NCI-H128 (cell line): ENCODE measurements around the gene CREB5.
A peak's percentile ranks its signal among the peaks of the same experiment; 100 is the strongest.

Experiments
- DNase-seq: peaks from one replicate; lab custom pipeline; 2025; ENCODE audit not compliant: unreplicated experiment; lab: John Stamatoyannopoulos, UW

The CREB5 gene

GRCh38 chr7:28840592-28840995, 428.3 kb downstream of the CREB5 start:
- peak; percentile 90 for DNase-seq

- DNase-seq: no peak
Measured at GRCh38 chr7:28841766-28842165, 429.4 kb downstream of the CREB5 start.

DNA sequence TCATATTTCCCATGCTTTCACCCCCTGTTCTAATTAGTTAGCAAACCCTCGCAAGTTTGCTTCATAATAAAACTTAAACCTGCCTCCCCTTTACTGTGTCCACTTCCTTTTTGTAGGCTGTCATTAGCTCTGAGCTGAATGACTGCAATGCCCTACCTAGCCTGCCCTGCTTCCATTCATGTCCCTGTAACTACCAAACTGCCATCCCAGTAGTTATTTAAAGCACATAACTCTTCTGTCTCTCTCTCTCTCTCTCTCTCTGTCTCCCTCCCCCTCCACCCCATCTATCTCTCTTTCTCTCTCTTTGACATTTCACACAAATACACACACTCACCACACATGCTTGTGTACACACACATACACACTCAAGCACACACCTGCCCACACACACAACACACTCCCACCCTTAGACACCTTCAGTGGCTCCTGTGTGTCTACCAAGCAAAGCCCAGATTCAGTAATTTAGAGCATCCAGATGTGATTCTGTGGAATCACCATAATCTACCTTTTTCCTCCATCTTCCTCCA, 430.5 kb downstream of the CREB5 start:
- DNase-seq: no peak

GRCh38 chr7:28845106-28845505, 432.8 kb downstream of the CREB5 start:
- DNase-seq: no peak

DNA sequence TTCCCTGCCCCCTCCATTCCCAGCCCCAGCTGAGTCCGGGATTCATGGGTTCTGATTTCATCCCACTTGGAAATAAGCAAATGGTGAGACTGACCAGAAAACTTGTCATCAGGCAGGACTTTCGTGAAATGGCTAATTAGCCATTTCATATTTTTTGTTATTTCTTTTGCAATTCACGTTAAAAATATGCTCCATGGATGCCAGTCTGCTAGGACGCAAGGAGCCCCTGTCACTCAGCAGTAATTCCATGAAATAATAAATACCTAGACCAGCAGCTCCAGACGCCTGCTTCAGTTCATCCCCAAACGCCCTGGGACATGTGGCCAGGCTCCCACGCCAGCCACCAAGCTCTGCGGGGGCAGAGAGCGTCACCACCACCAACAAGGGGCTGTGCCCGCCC, 434.9 kb downstream of the CREB5 start:
- no peak for DNase-seq

DNA sequence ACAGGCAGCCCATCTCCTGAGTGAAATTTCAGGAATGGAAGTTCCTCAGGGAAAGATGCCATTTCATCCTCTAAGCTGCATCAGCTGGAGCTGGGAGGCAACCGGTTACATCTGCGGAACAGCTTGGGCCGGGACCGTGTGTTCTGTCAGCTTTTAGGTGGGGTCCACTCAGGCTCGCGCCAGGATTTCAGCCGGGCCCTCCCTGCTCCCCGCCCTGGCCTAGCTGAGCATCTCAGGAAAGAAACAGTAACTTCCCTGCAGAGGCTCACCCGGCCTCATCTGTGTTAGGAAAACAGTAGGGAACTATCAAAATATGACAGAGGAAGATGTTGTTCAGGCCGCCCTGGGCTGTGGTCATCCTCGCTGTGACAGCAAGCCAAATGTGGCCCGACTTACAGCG, 435.4 kb downstream of the CREB5 start:
- DNase-seq: no peak

- DNase-seq: no peak
Measured at GRCh38 chr7:28848906-28849305, 436.6 kb downstream of the CREB5 start.

GRCh38 chr7:28850699-28851098, 438.4 kb downstream of the CREB5 start:
- no peak for DNase-seq

GRCh38 chr7:28853150-28853549, 440.8 kb downstream of the CREB5 start:
- no peak for DNase-seq

DNA sequence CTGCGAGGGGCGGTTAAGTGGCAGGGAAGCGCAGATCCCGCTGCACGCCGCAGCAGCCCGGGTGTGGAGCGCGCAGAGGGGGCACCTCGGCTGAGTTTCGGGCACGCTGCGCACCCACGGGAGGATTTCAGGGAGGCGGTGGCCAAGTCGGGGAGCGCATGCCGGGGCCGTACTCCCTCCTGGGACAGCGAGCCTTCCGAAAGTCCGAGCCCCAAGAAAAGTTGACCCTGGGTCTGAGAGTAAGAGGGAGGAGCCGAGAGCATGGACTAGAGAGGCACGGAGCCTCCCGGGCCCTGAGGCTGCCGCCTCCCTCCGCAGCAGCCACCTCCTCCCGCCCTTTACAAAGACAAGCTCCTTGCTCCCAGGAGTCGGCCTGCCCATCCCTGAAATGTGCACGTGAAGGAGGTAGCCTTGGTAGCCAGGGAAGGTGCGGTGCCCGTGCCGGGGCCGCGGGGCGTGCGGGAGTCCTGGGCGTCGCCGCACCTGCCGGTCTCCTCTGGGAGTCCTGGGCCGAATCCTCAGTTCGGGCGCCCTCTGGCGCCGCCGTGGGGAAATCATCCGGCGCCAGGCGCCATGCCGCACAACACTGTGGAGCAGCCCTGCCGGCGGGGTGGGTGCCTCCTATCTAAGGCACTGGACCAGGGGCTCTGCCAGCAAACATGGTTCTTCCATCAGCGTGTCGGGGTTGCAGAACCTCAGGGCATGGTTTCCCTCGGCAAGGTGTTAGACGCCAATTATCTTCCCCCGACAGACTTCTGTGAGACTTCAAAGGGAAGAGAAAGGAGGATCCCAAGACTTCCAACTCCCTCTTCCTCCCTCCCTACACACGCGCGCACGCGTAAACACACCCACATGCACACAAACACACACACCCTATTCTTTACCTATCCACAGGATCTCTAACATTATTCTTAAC, 441.8 kb downstream of the CREB5 start:
- peak; percentile 32 for DNase-seq

DNA sequence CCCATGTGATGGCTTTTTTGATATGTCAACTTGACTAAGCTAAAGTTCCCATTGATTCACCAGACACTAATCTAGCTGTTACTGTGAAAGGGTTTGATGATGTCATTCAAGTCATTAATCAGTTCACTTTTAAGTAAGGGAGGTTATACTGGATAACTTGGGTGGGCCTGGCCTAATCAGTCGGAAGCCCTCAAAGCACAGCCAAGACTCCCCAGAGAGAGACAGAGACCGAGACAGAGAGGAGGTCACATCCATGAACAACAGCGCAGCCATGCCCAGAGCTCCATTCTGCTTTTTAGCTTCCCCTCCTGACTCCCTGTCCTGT, 442.4 kb downstream of the CREB5 start:
- DNase-seq: no peak

DNA sequence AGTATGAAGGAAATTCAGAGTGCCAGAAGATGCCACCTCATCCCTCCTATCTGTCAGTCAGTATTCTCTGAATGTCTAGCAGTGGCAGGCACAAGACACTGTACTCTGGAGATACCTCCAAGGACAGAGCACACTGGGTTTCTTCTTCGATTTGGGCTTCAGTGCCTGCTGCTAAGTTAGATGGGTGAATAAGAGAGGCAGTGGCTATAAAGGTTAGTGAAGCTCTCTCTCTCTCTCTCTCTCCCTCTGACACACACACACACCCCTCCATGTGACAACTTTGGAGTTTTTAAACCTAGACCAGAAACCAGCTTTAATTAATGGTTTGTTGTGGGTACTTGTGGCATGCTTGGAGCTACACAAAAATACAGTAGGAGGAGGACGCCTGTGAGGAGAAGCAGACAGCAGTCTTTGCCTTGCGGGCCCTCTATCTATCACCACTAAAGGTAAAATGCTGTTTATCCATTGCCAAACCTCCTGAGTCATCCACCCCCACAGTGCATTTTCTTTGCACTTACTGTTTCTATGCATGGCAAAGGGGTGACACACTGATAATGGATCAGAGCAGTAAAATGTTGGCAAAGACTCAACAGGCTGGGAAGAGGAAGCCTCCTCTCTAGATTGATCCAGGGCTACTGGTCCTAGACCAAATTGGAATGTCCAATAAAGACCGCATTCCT, 443.4 kb downstream of the CREB5 start:
- no peak for DNase-seq

GRCh38 chr7:28856656-28857055, 444.3 kb downstream of the CREB5 start:
- DNase-seq: no peak

DNA sequence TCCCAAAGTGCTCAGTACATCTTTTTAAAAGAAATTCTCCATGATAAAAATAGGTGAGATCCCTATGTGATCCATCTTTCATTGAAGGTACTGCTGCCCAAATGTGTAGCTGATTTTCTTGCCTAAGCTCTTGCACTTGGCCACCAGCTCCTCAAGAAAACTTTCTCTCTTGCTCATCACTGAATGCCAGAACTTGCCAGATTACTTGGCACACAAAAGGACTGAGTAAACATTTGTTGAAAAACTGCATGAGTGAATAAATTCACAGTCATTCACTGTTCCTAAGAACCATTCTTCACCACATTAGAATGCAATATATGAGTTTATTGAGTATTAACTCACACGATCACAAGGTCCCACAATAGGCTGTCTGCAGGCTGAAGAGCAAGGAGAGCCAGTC, 445.9 kb downstream of the CREB5 start:
- no peak for DNase-seq

GRCh38 chr7:28858895-28859294, 446.6 kb downstream of the CREB5 start:
- DNase-seq: no peak

GRCh38 chr7:28861825-28862224, 449.5 kb downstream of the CREB5 start:
- DNase-seq: no peak

GRCh38 chr7:28862595-28863272, 450.4 kb downstream of the CREB5 start:
- no peak for DNase-seq

DNA sequence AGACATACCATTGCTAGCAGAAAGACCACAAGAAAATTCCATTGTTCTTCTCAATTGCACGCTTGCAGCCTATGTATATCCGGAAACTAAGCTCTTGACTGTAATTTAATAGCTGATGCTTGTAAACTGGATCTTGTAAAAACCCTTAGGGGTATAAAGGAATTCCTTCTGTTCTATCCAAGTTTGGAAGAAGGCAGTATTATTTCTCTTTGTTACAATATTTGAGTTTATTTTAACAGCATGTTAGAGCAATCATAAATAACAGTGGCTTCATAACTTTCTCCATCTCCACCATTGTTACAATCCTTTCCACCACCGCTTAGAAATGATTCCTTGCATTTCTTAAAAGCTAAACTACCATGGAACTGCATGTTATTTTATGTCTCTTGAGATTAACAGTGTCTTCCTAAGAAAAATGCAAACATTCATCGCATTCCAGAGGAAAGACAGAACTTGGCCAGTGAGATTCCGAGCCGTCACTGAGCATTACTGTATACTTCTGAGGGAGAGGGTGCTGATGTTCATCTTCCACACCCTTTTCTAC, 453.4 kb downstream of the CREB5 start:
- DNase-seq: no peak

DNA sequence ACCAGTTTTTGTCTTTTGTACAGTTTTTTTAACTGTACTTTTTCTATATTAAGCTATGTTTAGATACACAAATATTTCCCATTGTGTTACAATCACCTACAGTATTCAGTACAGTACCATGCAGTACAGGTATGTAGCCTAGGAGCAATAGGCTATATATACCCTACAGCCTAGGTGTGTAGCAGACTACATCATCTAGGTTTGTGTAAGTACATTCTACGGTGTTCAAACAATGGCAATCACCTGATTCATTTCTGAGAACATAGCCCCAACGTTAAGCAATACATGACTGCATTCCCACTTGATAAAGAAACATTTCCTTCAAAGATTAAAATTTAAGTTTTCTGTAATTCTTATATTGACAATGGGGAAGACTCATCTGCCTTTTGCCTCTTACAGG, 456.4 kb downstream of the CREB5 start:
- DNase-seq: no peak

DNA sequence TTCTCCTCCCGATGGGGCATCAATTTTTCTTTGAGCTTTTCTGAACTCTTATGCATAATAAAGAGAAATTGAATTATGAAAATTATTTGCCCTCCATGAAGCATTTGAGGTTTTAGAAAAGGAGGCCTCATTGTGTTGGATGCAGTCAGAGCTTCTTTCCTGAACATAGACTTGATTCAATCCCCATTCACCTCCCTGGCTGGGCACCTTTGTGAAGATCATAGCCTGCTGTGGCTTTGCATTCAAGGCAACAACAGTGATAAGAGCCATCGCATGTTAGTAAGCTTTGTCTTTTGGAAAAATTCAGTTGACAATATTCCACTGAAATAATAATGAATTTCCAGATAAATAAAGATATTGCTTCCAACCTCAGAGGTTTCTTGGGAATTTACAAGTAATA, 458.8 kb downstream of the CREB5 start:
- DNase-seq: no peak

DNA sequence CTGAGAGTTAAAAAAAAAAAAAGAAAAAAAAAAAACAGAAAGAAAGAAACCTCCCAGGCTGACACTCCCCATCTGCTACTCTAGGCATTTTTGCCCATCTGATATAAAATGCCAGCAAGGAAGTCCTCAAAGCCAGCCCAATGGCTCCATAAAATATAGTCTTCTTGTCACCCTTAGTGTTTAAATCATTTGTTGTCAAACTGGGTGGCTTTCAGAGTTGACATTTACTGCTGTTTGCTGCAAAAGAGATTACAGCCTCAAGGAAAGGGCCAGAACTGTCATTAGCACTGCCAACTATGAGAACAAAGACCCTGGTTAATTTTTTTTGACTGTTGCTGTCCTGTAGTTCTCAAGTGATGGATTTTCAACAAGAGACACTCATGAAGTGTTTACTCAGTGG, 459.3 kb downstream of the CREB5 start:
- DNase-seq: no peak
